ENCODE measurements around the gene EFNA5. TPM values are rescaled to one million over a fixed set of nuclear protein-coding genes. Genes with fewer than 3 reads are reported as not detected.
A peak's percentile ranks its signal among the peaks of the same experiment; 100 is the strongest.

The EFNA5 gene
- polyA plus RNA-seq, 4 donors = 26.1 to 30.3 (median 27.6) TPM

- DNase-seq (ENCODE audit: low read depth in 4 of 4, low spot score in 3 of 4) = no peak
Observed at GRCh38 chr5:107576736-107577393, 93.9 kb downstream of the EFNA5 start.

DNA sequence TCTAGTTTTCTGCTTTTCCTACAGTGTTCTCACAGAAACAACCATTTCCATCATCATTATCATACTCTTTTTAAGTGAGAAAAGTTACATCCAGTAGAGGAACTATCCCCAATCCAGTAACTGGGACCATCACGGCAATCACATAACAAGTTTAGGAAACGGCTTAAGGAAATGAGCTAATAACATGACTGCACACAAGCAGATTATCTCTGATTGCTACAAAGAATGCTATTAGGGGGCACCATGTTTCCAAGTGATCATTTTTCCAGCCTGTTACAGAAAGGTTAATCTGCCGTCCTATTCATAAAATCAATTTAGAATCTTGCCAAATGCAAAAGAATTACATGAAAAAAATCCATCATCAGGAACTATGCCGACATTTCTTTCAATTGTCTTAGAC lies 94.6 kb downstream of the EFNA5 start:
- no peak for DNase-seq (ENCODE audit: low read depth in 4 of 4, low spot score in 3 of 4)

DNA sequence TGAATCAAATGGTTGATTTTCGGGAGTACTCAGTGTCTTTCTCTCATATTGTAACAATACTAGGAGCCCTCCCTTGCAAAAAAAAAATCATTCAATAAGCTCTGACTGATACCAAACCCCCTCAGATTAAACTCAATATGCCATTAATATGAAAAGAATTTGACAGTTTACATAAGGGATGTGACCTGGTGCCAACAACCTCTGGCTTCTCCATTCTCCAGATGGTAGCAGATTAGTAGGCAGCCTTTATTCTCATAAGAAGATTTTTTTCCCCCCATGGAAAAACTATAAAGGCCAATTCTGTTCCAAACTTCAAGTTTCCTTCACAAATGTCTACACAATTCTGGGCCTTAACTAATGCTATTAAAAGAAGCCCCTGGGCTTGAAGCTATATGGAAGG lies 96.5 kb downstream of the EFNA5 start:
- DNase-seq (ENCODE audit: low read depth in 4 of 4, low spot score in 3 of 4) = no peak

- DNase-seq (ENCODE audit: low read depth in 4 of 4, low spot score in 3 of 4) = no peak
Observed at GRCh38 chr5:107572715-107573368, 97.9 kb downstream of the EFNA5 start.

DNA sequence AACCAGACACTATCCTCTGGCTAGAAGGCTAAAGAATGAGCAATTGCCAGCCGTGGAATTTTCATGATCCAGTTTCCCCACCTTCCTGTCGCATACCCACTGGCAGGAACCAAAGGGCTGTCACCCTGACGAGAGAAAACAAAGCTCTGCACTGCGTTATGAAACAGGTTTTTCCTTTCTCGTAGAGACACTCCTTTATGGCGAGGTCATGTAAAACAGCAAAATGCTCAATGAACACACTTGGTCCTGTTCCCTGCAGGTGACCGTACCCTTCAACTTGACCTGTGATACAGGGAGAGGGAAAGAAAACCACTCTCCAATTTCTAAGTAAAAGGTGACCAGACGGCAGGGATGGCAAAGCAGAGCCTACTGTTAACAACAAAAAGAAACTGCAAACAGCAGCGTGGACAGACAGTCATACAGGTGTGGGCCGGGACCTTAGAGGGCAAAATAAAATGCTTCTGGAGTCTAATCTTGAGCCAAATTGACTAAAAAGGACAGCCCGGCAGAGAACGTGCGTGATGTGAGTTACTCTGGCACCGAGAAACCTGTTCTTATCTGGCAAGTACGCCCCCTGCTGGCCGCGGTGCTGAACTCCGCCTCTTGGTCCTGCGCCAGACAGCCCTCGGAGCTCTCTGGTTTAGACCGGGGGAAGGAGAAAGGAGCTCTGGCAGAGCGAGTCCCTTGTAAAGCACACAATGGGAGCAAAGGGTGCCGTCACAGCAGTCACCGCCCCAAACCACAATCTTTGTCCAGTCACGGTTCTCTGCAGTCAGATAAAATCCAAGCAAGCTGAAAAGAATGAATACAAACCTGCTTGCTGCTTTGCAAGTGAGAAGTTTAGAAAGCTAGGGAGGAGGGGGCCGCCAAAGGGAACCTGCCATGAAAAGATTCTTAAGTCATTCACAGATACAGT lies 98.9 kb downstream of the EFNA5 start:
- peak; percentile 88 to 92 (median 90) for DNase-seq (ENCODE audit: low read depth in 4 of 4, low spot score in 3 of 4)

DNA sequence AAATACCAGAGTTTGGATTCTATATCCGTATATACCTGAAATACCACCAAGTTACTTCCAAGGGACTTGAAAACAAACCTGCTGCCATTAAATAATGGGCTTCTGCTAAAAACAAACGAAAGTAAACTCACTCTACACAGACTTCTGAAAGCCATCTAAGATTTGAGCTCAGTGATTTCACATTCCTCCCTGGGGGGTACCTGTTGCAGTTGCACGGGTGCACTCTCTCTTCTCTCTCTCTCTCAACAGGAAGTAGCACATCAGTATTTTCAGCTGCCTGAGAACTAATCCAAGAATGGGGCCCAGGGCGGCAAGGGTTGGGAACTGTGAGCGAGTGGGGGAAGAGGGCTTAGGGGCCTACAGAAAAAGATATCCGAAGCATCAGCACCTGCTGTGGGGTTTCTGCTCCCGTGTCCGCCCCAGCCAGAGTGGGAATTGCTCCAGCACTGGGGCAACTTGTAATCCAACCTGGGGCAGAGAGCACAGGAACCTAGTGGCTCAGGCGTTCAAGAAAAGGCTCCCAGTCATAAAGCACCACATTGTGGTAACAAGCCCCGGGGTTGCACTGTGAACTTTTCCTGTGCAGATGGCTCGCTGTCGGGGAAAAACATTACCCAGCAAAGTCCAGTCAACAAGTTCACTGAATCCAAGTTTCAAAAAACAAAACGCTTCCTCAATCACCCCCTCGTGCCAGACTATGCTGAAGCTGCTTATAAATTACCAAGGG lies 99.8 kb downstream of the EFNA5 start:
- no peak for DNase-seq (ENCODE audit: low read depth in 4 of 4, low spot score in 3 of 4)

DNA sequence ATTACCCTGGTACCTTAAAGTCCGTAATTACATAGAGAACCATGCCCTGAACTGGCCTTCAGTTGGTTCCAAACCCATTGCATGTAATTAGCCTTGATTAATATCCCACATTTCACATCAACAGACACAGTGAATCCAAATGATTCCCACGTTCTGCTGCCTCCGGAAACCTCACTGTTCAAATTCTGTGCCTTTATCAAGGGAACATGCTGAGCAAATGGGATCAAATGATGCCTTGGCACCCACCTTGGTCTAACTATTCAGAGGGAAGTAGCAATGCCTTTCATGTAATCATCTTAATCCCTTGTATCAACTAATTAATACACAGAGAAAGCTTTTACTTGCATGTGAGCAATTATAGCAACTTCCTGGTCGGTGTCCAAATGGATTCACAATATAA lies 100.6 kb downstream of the EFNA5 start:
- DNase-seq (ENCODE audit: low read depth in 4 of 4, low spot score in 3 of 4) = no peak

DNA sequence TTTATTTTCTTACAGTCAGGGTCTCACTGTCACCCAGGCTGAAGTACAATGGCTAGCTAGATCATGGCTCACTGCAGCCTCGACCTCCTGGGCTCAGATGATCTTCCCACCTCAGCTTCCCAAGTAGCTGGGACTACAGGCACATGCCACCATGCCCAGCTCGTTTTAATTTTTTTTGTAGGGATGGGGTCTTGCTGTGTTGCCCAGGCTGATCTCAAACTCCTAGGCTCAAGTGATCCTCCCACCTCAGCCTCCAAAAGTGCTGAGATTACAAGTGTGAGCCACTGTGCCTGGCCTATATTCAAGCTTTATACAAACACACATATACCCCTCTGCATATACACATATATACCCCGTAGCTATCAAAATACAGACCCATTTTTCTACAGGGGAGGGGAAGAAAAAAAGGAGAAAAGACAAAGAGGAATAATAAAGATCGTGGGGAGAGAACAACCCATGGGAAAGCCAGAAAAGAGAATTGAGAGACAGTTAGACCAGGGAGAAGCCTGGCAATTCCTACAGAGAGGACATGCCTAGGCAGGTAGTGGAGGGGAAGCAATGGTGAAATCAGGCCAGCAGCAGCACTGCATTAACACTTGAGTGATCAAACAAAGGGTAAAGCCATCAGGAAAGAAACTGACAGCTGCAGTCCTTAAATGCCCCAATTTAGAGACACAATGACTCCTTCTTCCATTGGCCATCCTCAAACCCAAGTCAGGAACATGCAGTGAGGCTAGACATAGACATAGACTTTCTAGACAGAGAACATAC lies 102.7 kb downstream of the EFNA5 start:
- DNase-seq (ENCODE audit: low read depth in 4 of 4, low spot score in 3 of 4) = no peak

GRCh38 chr5:107566986-107567385 lies 103.8 kb downstream of the EFNA5 start:
- no peak for DNase-seq (ENCODE audit: low read depth in 4 of 4, low spot score in 3 of 4)

GRCh38 chr5:107565791-107566767 lies 104.7 kb downstream of the EFNA5 start:
- DNase-seq (ENCODE audit: low read depth in 4 of 4, low spot score in 3 of 4) = no peak

GRCh38 chr5:107564931-107565372 lies 105.8 kb downstream of the EFNA5 start:
- no peak for DNase-seq (ENCODE audit: low read depth in 4 of 4, low spot score in 3 of 4)

DNA sequence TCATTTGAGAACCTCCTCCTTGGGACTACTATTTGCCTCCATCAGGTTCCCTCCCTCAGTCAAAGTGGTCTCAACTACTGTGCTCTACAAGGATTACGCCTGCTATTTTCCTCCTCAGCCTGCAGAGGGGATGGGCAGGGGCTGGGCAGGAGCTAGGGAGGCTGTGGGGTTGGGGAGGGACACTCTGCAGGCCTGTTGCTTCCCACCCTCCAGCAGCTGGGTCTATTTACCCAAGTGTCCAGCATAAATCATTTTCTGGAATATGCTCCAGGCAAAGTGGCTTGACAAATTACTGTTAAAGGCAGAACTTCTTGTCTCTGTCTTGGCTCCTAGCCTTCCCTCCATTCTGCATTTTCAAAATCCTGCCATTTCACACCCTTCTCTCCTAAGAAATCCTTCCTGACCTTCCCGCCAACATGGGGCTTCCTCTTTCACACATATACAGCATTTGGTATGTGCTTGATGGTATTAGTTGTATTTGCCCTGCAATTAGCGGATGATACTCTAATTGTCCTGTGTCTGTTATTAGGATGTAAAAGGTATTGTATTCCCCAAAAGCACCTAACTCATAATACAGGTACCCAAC lies 106.7 kb downstream of the EFNA5 start:
- no peak for DNase-seq (ENCODE audit: low read depth in 4 of 4, low spot score in 3 of 4)

GRCh38 chr5:107560377-107560776 lies 110.4 kb downstream of the EFNA5 start:
- no peak for DNase-seq (ENCODE audit: low read depth in 4 of 4, low spot score in 3 of 4)

GRCh38 chr5:107558823-107559375 lies 111.8 kb downstream of the EFNA5 start:
- DNase-seq (ENCODE audit: low read depth in 4 of 4, low spot score in 3 of 4) = no peak

GRCh38 chr5:107557051-107557658 lies 113.6 kb downstream of the EFNA5 start:
- DNase-seq (ENCODE audit: low read depth in 4 of 4, low spot score in 3 of 4) = no peak

- DNase-seq (ENCODE audit: low read depth in 4 of 4, low spot score in 3 of 4) = no peak
Observed at GRCh38 chr5:107556575-107556974, 114.2 kb downstream of the EFNA5 start.

GRCh38 chr5:107555425-107556090 lies 115.2 kb downstream of the EFNA5 start:
- DNase-seq (ENCODE audit: low read depth in 4 of 4, low spot score in 3 of 4) = no peak

All from right renal pelvis (tissue), 4 donors.